SK-N-SH (cell line): ENCODE results near the gene CUEDC1. TPM values are rescaled to one million over a fixed set of nuclear protein-coding genes. Genes with fewer than 3 reads are reported as not detected.
A peak's percentile ranks its signal among the peaks of the same experiment; 100 is the strongest.

Experiments
- CTCF ChIA-PET: fragments of 300-600, 350-600 bp; formaldehyde crosslinking; extraction: SDS; loops from one replicate; lab custom pipeline; 2021; lab: Yijun Ruan, JAX
- POLR2A ChIA-PET: fragments of 350-600 bp; sonication (Branson Sonifier 250); formaldehyde crosslinking; extraction: SDS; loops from one replicate; lab custom pipeline; 2020; ENCODE audit warnings: antibody characterized with exemption, inconsistent platforms; lab: Yijun Ruan, JAX
- DNase-seq: peaks from one replicate; pipeline ENCODE4 v3.0.0; 2012
- H2AFZ ChIP-seq: fragments of 200-600 bp; sonication (generic); 2 replicates; pipeline ENCODE4 v1.8.1; 2016; ENCODE audit warnings: antibody characterized with exemption, mild to moderate bottlenecking, low read depth
- H3F3A ChIP-seq: fragments of 200-600 bp; sonication (generic); replicated peaks from 2 replicates; pipeline ENCODE3; 2016; ENCODE audit warnings: antibody characterized with exemption, mild to moderate bottlenecking; ENCODE audit not compliant: insufficient read depth
- H3K27ac ChIP-seq, 2 experiments: fragments of 200-500 bp in 1 of 2; fragments of 200-600 bp in 1 of 2; sonication (Bioruptor generic) in 1 of 2; sonication (generic), shearing (Covaris generic) in 1 of 2; 2 replicates each; pipeline versions ENCODE4 v1.5.1 to v1.6.1; 2014 to 2016; ENCODE audit warnings: low read depth in 2 of 2, inconsistent platforms in 1 of 2, low read length in 1 of 2, mild to moderate bottlenecking in 1 of 2, mixed read lengths in 1 of 2
- H3K27me3 ChIP-seq: fragments of 200-600 bp; sonication (generic), shearing (Covaris generic); 2 replicates; pipeline ENCODE4 v1.6.1; 2016; ENCODE audit warnings: mixed run types; ENCODE audit not compliant: insufficient read depth
- H3K36me3 ChIP-seq, 2 experiments: fragments of 200-500 bp in 1 of 2; fragments of 200-600 bp in 1 of 2; sonication (Bioruptor generic) in 1 of 2; sonication (generic) in 1 of 2; replicated peaks in 1 of 2; 2 replicates each; pipeline versions ENCODE3 to v1.5.1; 2014 to 2016; ENCODE audit warnings: low read length in 1 of 2, mild to moderate bottlenecking in 1 of 2; ENCODE audit not compliant: insufficient read depth in 2 of 2, control insufficient read depth in 1 of 2
- H3K4me1 ChIP-seq, 2 experiments: fragments of 200-500 bp in 1 of 2; fragments of 200-600 bp in 1 of 2; sonication (Bioruptor generic) in 1 of 2; sonication (generic), shearing (Covaris generic) in 1 of 2; 2 replicates each; pipeline versions ENCODE4 v1.5.1 to v1.6.1; 2014 to 2016; ENCODE audit warnings: low read depth in 1 of 2, low read length in 1 of 2, mixed run types in 1 of 2; ENCODE audit not compliant: insufficient read depth in 2 of 2, control insufficient read depth in 1 of 2
- H3K4me2 ChIP-seq: fragments of 200-600 bp; sonication (generic), shearing (Covaris generic); 2 replicates; pipeline ENCODE4 v1.6.1; 2017; ENCODE audit warnings: mixed run types
- H3K4me3 ChIP-seq, 2 experiments: fragments of 200-500 bp in 1 of 2; fragments of 200-600 bp in 1 of 2; sonication (Bioruptor generic) in 1 of 2; sonication (generic), shearing (Covaris generic) in 1 of 2; 2 replicates each; pipeline versions ENCODE4 v1.5.1 to v1.8.1; 2014 to 2016; ENCODE audit warnings: low read depth in 2 of 2, inconsistent platforms in 1 of 2, low read length in 1 of 2, mild to moderate bottlenecking in 1 of 2, mixed read lengths in 1 of 2, moderate library complexity in 1 of 2
- H3K79me2 ChIP-seq: fragments of 200-600 bp; sonication (generic); 2 replicates; pipeline ENCODE4 v1.8.1; 2017; ENCODE audit warnings: mild to moderate bottlenecking; ENCODE audit not compliant: insufficient read depth
- H3K9ac ChIP-seq: fragments of 200-600 bp; sonication (generic); 2 replicates; pipeline ENCODE4 v1.6.1; 2017; ENCODE audit warnings: mixed run types
- H3K9me2 ChIP-seq: fragments of 200-600 bp; sonication (generic); 2 replicates; pipeline ENCODE4 v1.6.1; 2017; ENCODE audit warnings: mixed run types
- H3K9me3 ChIP-seq: fragments of 200-600 bp; sonication (generic); 2 replicates; pipeline ENCODE4 v1.6.1; 2017; ENCODE audit warnings: mixed run types, mild to moderate bottlenecking, moderate library complexity
- H4K20me1 ChIP-seq: fragments of 200-600 bp; sonication (generic); 2 replicates; pipeline ENCODE4 v1.6.1; 2017; ENCODE audit warnings: mild to moderate bottlenecking, mixed run types; ENCODE audit not compliant: insufficient read depth
- CHD2 ChIP-seq: fragments of 150-350 bp; IDR thresholded peaks from 2 replicates; pipeline ENCODE4 v1.6.1; 2018; ENCODE audit warnings: low read length; ENCODE audit not compliant: partially characterized antibody
- EZH2phosphoT487 ChIP-seq: fragments of 200-600 bp; sonication (generic); IDR thresholded peaks from 2 replicates; pipeline ENCODE4 v1.6.1; 2017; ENCODE audit warnings: low read depth, mixed run types, mild to moderate bottlenecking, antibody characterized with exemption, moderate library complexity, borderline replicate concordance
- GATA2 ChIP-seq: sonication (generic); formaldehyde crosslinking; IDR thresholded peaks from 2 replicates; pipeline ENCODE4 v1.5.0; 2020; ENCODE audit warnings: mild to moderate bottlenecking, missing genetic modification reagents
- MEF2A ChIP-seq: IDR thresholded peaks from 2 replicates; pipeline ENCODE4 v1.4.0; 2012; ENCODE audit warnings: low read depth, borderline replicate concordance
- MXI1 ChIP-seq: IDR thresholded peaks from 2 replicates; pipeline ENCODE4 v1.6.1; 2012; ENCODE audit warnings: mild to moderate bottlenecking, low read depth, low read length, improper control_type of control experiment
- NFIC ChIP-seq: IDR thresholded peaks from 2 replicates; pipeline ENCODE4 v1.4.0; 2012; ENCODE audit warnings: borderline replicate concordance
- NRF1 ChIP-seq: IDR thresholded peaks from 2 replicates; pipeline ENCODE4 v1.6.1; 2012; ENCODE audit warnings: low read depth, mild to moderate bottlenecking, low read length
- RAD21 ChIP-seq: IDR thresholded peaks from 2 replicates; pipeline ENCODE4 v1.6.1; 2012; ENCODE audit warnings: mild to moderate bottlenecking, low read length
- RCOR1 ChIP-seq: fragments of 150-350 bp; IDR thresholded peaks from 2 replicates; pipeline ENCODE4 v1.6.1; 2017; ENCODE audit warnings: antibody characterized with exemption, low read length
- RXRA ChIP-seq: IDR thresholded peaks from 2 replicates; pipeline ENCODE4 v1.4.0; 2012; ENCODE audit warnings: low read depth, mild to moderate bottlenecking, borderline replicate concordance
- SIN3A ChIP-seq: IDR thresholded peaks from 2 replicates; pipeline ENCODE4 v1.6.1; 2012; ENCODE audit warnings: low read depth, mild to moderate bottlenecking, low read length, moderate library complexity, borderline replicate concordance
- SMC3 ChIP-seq: IDR thresholded peaks from 2 replicates; pipeline ENCODE4 v1.6.1; 2012; ENCODE audit warnings: low read depth, low read length, improper control_type of control experiment
- TAF1 ChIP-seq: IDR thresholded peaks from 2 replicates; pipeline ENCODE4 v1.6.1; 2012; ENCODE audit warnings: low read depth, mild to moderate bottlenecking, low read length, moderate library complexity, borderline replicate concordance
- WGBS: methylation state at CpG from one replicate; pipeline ENCODE4 v1.1.6; 2017; ENCODE audit warnings: low lambda C conversion rate; 5-methylcytosine and 5-hydroxymethylcytosine counted together
- polyA plus RNA-seq, 3 experiments: library from polyadenylated mRNA; depleted of rRNA; stranded (reverse); fragments of >200 nt; gene quantifications; 2 replicates each; pipeline ENCODE4 v1.2.3, GENCODE V29; 2012
- TF ChIP-seq, protein P1 (sequence below): fragments of 150-350 bp; IDR thresholded peaks from 2 replicates; pipeline ENCODE4 v1.6.1; 2016; ENCODE audit warnings: mild to moderate bottlenecking, low read depth, low read length
- TF ChIP-seq, protein P2 (sequence below): IDR thresholded peaks from 2 replicates; pipeline ENCODE4 v1.6.1; 2012; ENCODE audit warnings: mild to moderate bottlenecking, low read depth, low read length, moderate library complexity
- TF ChIP-seq, protein P3 (sequence below): IDR thresholded peaks from 2 replicates; pipeline ENCODE4 v1.4.0; 2012; ENCODE audit warnings: low read depth, borderline replicate concordance
- TF ChIP-seq, protein P4 (sequence below): IDR thresholded peaks from 2 replicates; pipeline ENCODE4 v1.4.0; 2012; ENCODE audit warnings: low read depth

Gene CUEDC1
- polyA plus RNA-seq, 1 of the 3 experiments (the other 2 are of a cell fraction): 58.9 TPM

DNA sequence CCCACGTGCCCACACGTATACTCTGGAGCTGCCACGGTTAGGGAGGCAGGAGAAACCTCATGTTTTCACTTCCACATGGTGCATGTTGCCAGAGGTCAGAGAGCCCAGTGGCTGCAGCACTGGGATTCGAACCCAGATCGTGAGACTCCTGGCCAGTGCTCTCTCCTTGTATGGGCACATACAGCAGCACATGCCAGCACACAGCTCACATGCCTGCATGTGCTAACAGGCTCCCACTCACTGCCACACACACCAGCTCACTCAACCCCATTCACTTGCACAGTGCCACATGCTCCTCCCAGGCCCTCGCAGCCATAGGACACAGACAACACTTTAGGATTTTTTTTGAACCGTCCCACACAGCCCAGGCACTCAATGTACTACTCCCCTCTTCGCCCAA lies 55.8 kb downstream of the CUEDC1 start:
- no peak for TF ChIP-seq RAD21
- TF ChIP-seq GATA2: no peak
- no peak for TF ChIP-seq MXI1
- TF ChIP-seq, protein P1, sequence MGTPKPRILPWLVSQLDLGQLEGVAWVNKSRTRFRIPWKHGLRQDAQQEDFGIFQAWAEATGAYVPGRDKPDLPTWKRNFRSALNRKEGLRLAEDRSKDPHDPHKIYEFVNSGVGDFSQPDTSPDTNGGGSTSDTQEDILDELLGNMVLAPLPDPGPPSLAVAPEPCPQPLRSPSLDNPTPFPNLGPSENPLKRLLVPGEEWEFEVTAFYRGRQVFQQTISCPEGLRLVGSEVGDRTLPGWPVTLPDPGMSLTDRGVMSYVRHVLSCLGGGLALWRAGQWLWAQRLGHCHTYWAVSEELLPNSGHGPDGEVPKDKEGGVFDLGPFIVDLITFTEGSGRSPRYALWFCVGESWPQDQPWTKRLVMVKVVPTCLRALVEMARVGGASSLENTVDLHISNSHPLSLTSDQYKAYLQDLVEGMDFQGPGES: no peak
- TF ChIP-seq, protein P2, sequence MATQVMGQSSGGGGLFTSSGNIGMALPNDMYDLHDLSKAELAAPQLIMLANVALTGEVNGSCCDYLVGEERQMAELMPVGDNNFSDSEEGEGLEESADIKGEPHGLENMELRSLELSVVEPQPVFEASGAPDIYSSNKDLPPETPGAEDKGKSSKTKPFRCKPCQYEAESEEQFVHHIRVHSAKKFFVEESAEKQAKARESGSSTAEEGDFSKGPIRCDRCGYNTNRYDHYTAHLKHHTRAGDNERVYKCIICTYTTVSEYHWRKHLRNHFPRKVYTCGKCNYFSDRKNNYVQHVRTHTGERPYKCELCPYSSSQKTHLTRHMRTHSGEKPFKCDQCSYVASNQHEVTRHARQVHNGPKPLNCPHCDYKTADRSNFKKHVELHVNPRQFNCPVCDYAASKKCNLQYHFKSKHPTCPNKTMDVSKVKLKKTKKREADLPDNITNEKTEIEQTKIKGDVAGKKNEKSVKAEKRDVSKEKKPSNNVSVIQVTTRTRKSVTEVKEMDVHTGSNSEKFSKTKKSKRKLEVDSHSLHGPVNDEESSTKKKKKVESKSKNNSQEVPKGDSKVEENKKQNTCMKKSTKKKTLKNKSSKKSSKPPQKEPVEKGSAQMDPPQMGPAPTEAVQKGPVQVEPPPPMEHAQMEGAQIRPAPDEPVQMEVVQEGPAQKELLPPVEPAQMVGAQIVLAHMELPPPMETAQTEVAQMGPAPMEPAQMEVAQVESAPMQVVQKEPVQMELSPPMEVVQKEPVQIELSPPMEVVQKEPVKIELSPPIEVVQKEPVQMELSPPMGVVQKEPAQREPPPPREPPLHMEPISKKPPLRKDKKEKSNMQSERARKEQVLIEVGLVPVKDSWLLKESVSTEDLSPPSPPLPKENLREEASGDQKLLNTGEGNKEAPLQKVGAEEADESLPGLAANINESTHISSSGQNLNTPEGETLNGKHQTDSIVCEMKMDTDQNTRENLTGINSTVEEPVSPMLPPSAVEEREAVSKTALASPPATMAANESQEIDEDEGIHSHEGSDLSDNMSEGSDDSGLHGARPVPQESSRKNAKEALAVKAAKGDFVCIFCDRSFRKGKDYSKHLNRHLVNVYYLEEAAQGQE: no peak
- no peak for TF ChIP-seq SIN3A
- no peak for DNase-seq
- Histone ChIP-seq H3K4me3 (no peak overlapping the region), H3K4me2 (peak overlapping the region; percentile 48; the same call in 1 of the 2 replicates), H3K27me3 (no peaks in the 10 kb centered on the region), H3K79me2 (peaks cover 89% of the 10 kb centered on the region), H3K9me3 (no peaks in the 10 kb centered on the region), H3K27ac (peak overlapping the region; percentile 1 to 59), H2AFZ (no peak overlapping the region), H3K36me3 (no peaks in the 10 kb centered on the region), H4K20me1 (no peaks in the 10 kb centered on the region), H3F3A (peaks cover 25% of the 10 kb centered on the region), H3K4me1 (peaks cover 37 to 51% of the 10 kb centered on the region in 2 experiments; a peak in 3 of 4 replicates), H3K9me2 (no peaks in the 10 kb centered on the region), H3K9ac (peak overlapping the region; percentile 48)
- WGBS: 86% methylated on average over 8 of the region's 8 CpGs
- CTCF ChIA-PET: interaction anchor here (1.0 to 3.3 kb wide), 11 partner anchors 8 to 213 kb away, joined by 3 to 32 read pairs (median 4); partner anchors contain the start of gene CUEDC1
- POLR2A ChIA-PET: interaction anchor here (2.0 kb wide), 1 partner anchor 10 kb away, joined by 7 read pairs; no protein-coding TSS in a partner anchor

DNA sequence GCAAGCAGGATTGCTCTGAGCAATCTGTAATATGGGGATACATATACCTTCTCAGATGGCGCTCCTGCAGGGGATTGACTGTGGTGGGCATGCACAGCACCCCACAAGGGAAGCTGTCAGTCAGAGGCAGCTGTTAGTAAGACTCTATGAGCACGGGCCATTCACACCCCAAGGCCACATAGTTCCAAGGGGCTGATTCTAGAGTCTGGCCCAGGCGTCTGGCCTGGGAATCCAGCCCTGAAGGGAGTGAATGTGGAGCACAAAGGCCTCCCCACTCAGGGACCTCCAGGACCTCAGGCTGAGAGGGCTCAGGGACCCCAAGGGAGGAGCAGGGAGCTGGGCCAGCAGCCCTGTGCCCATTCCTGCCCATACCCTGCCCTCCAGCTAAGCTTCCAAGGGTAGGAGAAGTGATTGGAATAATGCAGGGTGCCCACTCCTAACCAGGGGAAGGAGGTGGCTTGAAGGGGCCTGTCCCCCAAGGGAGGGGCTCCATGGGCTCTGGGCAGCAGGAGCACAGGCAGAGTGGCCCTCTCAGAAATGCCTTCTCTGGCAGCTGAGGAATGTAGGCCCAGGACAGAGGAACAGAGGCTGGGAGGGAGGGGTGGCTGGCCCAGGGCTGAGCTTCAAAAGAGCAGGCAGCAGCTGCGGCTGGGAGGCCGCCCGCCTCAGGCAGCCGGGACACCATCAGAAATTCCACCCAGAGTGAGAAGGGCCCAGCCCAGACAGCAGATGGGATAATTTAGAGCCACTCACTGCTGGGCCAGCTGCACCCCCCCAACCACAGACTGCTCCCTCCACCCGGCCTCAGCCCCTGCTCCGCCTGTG lies 56.5 kb downstream of the CUEDC1 start:
- H3K79me2 ChIP-seq: peaks cover 86% of the 10 kb centered on the region
- no peaks in the 10 kb centered on the region for H3K9me3 ChIP-seq
- peak overlapping the region; percentile 59 to 75 for H3K27ac ChIP-seq
- 61% methylated on average over 9 of the region's 9 CpGs for WGBS
- H2AFZ ChIP-seq: no peak overlapping the region
- H3K4me3 ChIP-seq: no peak overlapping the region
- DNase-seq: peak; percentile 58
- H4K20me1 ChIP-seq: no peaks in the 10 kb centered on the region
- POLR2A ChIA-PET: interaction anchor here (2.0 kb wide), 1 partner anchor 9 kb away, joined by 7 read pairs; no protein-coding TSS in a partner anchor
- H3K4me1 ChIP-seq: peaks cover 31 to 51% of the 10 kb centered on the region in 2 experiments; a peak in 3 of 4 replicates
- peak overlapping the region; percentile 48 for H3K9ac ChIP-seq
- peak overlapping the region; percentile 48; the same call in 1 of the 2 replicates for H3K4me2 ChIP-seq
- no peaks in the 10 kb centered on the region for H3K36me3 ChIP-seq
- H3F3A ChIP-seq: peaks cover 32% of the 10 kb centered on the region
- no peaks in the 10 kb centered on the region for H3K9me2 ChIP-seq
- H3K27me3 ChIP-seq: no peaks in the 10 kb centered on the region
- CTCF ChIA-PET: interaction anchor here (0.8 to 3.3 kb wide), 9 partner anchors 10 to 214 kb away, joined by 3 to 32 read pairs (median 4); partner anchors contain the start of gene CUEDC1
- no peak for TF ChIP-seq MEF2A
- TF ChIP-seq SMC3: no peak
- TF ChIP-seq CHD2: no peak
- TF ChIP-seq, protein P3, sequence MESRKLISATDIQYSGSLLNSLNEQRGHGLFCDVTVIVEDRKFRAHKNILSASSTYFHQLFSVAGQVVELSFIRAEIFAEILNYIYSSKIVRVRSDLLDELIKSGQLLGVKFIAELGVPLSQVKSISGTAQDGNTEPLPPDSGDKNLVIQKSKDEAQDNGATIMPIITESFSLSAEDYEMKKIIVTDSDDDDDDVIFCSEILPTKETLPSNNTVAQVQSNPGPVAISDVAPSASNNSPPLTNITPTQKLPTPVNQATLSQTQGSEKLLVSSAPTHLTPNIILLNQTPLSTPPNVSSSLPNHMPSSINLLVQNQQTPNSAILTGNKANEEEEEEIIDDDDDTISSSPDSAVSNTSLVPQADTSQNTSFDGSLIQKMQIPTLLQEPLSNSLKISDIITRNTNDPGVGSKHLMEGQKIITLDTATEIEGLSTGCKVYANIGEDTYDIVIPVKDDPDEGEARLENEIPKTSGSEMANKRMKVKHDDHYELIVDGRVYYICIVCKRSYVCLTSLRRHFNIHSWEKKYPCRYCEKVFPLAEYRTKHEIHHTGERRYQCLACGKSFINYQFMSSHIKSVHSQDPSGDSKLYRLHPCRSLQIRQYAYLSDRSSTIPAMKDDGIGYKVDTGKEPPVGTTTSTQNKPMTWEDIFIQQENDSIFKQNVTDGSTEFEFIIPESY: no peak
- TF ChIP-seq TAF1: no peak
- no peak for TF ChIP-seq RXRA
- peak; percentile 35; the same call in 1 of the 2 replicates for TF ChIP-seq RCOR1
- 0 out of 2 replicates have a peak, but pooled peaks have one; percentile 19 for TF ChIP-seq NFIC
- TF ChIP-seq, protein P4, sequence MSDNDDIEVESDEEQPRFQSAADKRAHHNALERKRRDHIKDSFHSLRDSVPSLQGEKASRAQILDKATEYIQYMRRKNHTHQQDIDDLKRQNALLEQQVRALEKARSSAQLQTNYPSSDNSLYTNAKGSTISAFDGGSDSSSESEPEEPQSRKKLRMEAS: peak; percentile 69
- no peak for TF ChIP-seq EZH2phosphoT487
- no peak for TF ChIP-seq NRF1
- TF ChIP-seq MXI1: no peak
